NCI-H82 treated with DMSO at 0.1 percent for 48 hours (cell line): Measurements from ENCODE around the gene FLOT2.
"Not testable (repeated sequence)": the region's sequence is repeated elsewhere in the genome, so short reads cannot be mapped to it uniquely, and the experiment has no call there.

Experiments used
- DNase-seq: peaks from one replicate; lab custom pipeline; 2025; ENCODE audit not compliant: unreplicated experiment; lab: John Stamatoyannopoulos, UW

The FLOT2 gene

GRCh38 chr17:28896884-28897768 lies at the start of gene FLOT2:
Gene FLOT2 (minus strand): TSS chr17:28897733. CDS start chr17:28897574, 159 bp downstream.
- DNase-seq, result peak; percentile 43

GRCh38 chr17:28946239-28946638 lies 48.7 kb upstream of the FLOT2 start:
- no peak for DNase-seq

GRCh38 chr17:28944862-28945741 lies 47.6 kb upstream of the FLOT2 start:
- DNase-seq, result no peak

- DNase-seq, result no peak
Measured at GRCh38 chr17:28944343-28944742, 46.8 kb upstream of the FLOT2 start.

- no peak for DNase-seq
Measured at GRCh38 chr17:28942925-28943324, 45.4 kb upstream of the FLOT2 start.

GRCh38 chr17:28941251-28941650 lies 43.7 kb upstream of the FLOT2 start:
- DNase-seq, result no peak

GRCh38 chr17:28940675-28941074 lies 43.1 kb upstream of the FLOT2 start:
- no peak for DNase-seq

GRCh38 chr17:28940142-28940541 lies 42.6 kb upstream of the FLOT2 start:
- no peak for DNase-seq

GRCh38 chr17:28938552-28938951 lies 41.0 kb upstream of the FLOT2 start:
- DNase-seq, result no peak

- no peak for DNase-seq
Measured at GRCh38 chr17:28937044-28937729, 39.7 kb upstream of the FLOT2 start.

- no peak for DNase-seq
Measured at GRCh38 chr17:28935744-28936460, 38.4 kb upstream of the FLOT2 start.

GRCh38 chr17:28934508-28934907 lies 37.0 kb upstream of the FLOT2 start:
- DNase-seq, result not testable (repeated sequence)

- no peak for DNase-seq
Measured at GRCh38 chr17:28929787-28930186, 32.3 kb upstream of the FLOT2 start.

GRCh38 chr17:28928061-28928460 lies 30.5 kb upstream of the FLOT2 start:
- no peak for DNase-seq

GRCh38 chr17:28926786-28927185 lies 29.3 kb upstream of the FLOT2 start:
- no peak for DNase-seq

GRCh38 chr17:28926366-28926765 lies 28.8 kb upstream of the FLOT2 start:
- no peak for DNase-seq

- no peak for DNase-seq
Measured at GRCh38 chr17:28925912-28926365, 28.4 kb upstream of the FLOT2 start.

GRCh38 chr17:28920201-28920600 lies 22.7 kb upstream of the FLOT2 start:
- no peak for DNase-seq

- no peak for DNase-seq
Measured at GRCh38 chr17:28918295-28918694, 20.8 kb upstream of the FLOT2 start.

GRCh38 chr17:28917465-28917864 lies 19.9 kb upstream of the FLOT2 start:
- no peak for DNase-seq

- DNase-seq, result no peak
Measured at GRCh38 chr17:28917029-28917428, 19.5 kb upstream of the FLOT2 start.
